ENCODE measurements around the gene FITM1. TPM values are rescaled to one million over a fixed set of nuclear protein-coding genes. Genes with fewer than 3 reads are reported as not detected.

The FITM1 gene
- polyA plus RNA-seq, 10 donors: 68.5 to 142 (median 118) TPM

DNA sequence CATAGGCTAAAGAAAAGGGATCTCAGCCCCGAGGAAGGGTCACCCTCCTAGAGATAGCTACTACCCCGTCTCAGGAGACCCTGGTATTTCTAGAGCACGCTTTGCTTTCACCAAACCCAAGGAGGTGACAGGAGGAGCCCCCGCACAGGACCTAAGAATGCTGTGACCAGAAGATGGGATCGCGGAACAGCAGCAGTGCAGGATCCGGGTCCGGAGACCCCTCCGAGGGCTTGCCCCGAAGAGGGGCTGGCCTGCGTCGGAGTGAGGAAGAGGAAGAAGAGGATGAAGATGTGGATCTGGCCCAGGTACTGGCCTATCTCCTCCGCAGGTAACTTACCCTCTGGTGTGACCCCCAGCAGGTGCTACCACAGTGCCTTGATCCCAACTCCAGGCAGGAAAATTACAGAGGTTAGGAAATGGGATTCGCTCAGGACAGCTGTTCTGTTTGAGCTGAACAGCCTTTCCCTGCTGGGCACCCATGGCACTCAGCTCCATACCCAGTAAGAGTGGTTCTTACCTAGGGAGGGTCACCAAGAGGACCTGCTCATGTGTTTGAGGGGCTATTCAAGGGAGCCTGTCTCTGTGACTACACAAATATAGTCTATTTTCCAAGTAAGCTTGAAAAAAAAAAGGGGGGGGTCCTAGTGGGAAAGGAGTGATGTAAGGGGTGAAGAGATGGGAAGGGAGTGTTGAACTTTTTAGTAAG is 14.9 kb upstream of the FITM1 start:
- no peak for DNase-seq

DNA sequence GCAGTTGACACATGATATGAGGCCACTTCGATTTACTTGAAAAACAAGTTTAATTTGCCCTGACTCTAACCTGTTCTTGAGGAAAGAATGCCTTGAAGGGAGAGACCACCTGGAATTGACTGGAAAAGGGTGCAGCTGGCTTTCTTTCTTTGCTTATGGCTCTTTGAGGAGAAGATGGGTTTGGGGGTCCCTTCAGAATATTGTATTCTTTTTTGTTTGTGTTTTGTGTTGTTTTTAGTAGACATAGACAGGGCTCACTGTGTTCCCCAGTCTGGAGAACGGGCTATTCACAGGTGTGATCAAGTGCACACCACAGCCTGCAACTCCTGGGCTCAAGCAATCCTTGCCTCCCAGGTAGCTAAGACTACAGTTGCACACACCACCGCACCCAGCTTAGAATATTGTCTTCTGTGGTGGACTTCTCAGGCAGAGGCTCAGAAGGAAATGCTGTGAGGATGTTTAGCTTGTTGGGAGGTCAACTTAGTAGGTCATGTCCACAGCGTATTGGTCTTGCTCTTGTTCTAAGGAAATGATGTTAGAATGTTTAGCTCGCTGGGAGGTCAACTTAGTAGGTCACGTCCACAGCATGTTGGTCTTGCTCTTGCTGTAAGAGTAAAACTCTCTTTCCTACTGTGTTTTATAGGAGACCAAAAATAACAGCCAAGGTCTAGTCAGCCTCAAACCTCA is 14.2 kb upstream of the FITM1 start:
- DNase-seq: no peak

DNA sequence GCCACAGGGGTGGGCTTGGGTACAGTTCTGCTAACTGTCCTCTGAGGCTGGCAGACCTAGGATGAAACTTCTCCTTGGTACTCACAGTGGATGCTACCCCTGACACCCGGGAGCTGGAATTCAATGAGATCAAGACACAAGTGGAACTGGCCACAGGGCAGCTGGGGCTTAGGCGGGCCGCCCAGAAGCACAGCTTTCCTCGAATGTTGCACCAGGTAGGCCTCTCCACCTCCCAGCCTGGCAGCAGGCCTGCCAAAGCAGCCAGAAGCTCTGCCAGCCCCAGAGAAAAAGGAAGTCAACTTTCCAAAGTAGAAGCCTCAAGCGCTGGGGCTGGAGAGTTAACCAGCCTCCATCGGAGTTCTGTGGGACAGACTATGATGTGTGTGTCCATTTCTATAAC is 13.3 kb upstream of the FITM1 start:
- no peak for DNase-seq

DNA sequence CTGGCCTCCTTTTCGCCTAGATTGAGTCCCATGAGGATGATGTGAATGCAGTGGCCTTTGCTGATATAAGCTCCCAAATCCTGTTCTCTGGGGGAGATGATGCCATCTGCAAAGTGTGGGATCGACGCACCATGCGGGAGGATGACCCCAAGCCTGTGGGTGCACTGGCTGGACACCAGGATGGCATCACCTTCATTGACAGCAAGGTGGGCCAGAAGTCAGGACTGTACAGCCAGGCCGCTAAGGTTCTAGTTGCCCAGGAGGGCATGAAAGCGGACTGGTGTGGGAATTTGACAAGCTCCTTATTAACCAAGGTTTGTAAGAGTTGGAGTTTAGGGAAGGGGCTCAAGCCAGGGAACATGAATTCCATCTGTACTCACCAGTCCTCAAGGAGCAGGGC is 10.8 kb upstream of the FITM1 start:
- no peak for DNase-seq

GRCh38 chr14:24121210-24121609 is 9.2 kb upstream of the FITM1 start:
- DNase-seq: no peak

- DNase-seq: no peak
Observed at GRCh38 chr14:24122416-24122815, 8.0 kb upstream of the FITM1 start.

GRCh38 chr14:24122898-24123297 is 7.6 kb upstream of the FITM1 start:
- DNase-seq: no peak

DNA sequence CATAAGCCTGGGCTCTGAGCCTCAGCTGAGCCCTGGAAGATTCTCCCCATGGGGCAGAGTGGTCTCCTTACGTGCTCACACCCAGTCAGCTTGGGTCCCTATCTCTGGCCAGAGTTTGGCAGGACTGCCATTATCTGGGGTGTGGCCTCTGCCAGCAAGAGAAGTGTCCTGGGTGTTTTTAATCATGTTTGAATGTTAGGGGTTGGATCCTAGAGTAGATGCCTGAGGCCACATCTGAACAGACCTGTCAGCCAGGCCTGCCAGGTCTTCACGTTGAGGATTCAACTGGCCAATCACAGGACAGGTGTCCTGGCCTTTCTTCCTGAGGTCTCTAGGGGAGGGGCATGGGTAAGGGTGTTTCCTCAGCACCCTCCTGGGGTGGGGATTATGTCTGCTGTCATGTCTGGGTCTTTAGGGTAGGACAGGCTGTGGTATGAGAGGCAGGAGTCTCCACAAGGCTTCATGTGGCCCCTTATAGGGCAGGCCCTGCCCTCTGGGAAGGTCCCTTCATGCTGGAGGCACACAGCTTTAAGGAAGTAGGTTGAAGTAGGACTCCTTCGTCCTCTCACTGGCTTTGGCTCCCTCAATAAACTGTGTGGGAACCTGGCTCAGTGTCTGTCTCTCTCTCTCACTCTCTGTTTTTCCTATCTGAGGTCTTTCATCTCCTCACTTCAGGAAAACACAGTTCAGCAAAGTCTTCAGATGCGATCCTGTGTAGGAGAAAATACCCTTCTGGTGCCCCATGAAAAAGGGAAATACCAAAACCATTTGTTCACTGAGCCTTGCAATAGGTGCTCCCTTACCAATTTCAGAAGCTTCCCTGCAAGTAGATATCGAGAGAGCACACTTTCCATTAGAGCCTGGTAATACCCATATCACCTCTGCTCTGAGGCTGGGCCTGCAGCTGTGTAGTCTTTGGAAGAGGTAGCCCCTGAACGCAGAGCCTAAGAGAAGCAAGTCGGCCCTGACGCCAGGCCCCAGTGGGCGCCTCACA is 6.7 kb upstream of the FITM1 start:
- DNase-seq: no peak

DNA sequence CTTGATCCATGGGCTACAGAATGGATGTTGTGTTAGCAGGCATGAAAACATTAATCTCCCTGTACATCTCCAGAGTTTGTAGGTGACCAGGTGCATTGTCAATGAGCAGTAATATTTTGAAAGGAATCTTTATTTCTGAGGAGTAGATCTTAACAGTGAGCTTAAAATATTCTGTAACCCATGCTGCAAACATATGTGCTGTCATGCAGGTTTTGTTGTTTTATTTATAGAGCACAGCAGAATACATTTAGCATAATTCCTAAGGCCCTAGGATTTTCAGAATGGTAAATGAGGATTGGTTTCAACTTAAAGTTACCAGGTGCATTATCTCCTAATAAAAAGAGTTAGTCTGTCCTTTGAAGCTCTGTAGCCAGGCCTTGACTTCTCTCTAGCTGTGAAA is 3.5 kb upstream of the FITM1 start:
- DNase-seq: no peak

DNA sequence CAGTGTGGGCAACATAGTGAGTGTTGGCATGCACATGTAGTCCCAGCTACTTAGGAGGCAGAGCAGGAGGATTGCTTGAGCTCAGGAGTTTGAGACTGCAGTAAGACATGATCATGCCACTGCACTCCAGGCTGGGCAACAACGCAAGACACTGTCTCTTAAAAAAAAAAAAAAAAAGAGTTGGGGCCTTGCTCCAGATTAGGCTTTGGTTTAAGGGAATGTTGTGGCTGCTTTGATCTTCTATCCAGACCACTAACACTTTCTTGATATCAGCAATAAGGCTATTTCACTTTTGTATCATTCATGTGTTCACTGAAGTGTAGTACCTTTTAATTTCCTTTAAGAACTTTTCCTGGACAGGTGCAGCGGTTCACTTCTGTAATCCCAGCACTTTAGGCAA is 2.8 kb upstream of the FITM1 start:
- DNase-seq: no peak

GRCh38 chr14:24129410-24129998 is 955 bp upstream of the FITM1 start:
- no peak for DNase-seq

DNA sequence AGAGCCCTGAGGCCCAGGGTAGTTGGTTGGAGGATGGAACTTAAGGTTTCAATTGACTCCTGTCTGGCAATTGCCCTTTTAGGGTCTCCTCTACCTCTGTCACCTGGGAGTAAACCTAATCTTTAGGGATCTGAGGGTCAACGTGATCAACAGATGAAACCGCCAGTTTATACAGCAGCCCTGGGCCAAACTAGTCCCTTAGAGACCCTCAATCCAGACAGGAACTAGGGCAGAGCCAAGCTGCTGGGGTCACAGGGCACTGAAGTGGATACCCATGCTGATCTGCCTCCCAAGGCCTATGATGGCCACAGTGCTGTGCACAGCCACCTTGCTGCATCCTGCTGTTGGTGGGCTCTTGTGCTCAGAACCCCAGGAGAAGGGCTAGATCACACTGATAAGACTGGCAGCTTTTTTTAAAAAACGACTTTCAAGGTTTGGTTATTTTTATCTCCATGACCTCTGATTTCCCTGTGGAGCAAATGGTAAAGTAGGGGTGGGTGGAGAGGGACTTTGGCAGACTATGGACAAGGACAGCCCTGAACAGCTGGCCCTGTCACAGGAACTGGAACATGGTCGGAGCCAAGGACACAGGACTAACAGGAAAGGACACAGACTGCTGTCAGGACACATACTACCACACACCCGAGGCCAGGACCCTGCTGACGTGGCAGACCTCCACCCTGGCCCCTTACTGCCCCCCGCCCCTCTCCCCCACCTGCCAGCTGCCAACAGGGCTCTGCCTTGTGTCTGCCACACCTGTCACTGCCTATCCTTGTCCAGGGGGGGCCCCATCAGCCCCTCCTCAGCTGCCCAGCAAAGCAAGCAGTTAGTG is 474 bp downstream of the FITM1 start:
- peak; percentile 74 to 79 (median 77) for DNase-seq

DNA sequence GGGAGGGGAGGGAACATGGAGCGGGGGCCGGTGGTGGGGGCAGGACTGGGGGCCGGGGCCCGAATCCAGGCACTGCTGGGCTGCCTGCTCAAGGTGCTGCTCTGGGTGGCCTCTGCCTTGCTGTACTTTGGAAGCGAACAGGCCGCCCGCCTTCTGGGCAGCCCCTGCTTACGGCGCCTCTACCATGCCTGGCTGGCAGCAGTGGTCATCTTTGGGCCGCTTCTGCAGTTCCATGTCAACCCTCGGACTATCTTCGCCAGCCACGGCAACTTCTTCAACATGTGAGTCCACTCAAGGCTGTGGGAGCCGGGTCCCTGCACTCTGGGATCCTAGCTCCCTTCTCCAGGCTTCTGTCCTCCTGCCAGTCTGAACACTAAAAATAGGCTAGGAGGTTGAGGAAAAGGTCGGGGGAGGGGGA is 1.1 kb downstream of the FITM1 start:
- DNase-seq: no peak

DNA sequence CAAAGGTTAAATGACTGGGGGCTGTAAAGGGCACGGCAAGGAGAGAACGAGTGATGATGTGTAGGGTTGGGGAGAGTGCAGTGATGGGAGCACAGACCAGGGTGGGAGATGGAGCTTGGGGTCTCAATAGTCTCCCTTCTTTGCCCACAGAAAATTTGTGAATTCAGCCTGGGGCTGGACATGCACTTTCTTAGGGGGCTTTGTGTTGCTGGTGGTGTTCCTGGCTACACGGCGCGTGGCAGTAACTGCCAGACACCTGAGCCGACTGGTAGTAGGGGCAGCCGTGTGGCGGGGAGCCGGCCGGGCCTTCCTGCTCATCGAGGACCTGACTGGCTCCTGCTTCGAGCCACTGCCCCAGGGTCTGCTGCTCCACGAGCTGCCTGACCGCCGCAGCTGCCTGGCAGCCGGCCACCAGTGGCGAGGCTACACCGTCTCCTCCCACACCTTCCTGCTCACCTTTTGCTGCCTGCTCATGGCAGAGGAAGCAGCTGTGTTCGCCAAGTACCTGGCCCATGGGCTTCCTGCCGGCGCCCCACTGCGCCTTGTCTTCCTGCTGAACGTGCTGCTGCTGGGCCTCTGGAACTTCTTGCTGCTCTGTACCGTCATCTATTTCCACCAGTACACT is 1.7 kb downstream of the FITM1 start:
- peak in 1 of 3 donors; percentile 37 for DNase-seq

DNA sequence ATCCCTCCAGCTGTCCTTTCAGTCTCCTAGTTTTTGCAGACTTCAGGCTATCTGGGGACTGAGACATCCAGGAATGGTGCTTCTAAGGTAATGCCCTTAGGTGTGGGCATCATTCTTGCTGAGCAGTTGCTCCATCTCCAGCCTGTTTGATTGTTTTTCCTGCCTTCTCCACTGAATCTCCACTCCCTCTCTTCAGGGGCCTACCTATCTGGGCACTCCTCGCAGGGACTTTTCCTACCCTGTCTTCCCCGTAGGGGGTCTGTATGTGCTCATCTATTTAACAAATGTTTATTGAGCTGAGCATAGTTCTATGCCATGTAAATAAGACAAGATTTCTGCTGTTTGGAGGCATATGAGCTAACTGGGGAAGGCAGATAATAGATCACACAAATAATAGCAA is 2.5 kb downstream of the FITM1 start:
- no peak for DNase-seq

GRCh38 chr14:24133735-24134134 is 3.3 kb downstream of the FITM1 start:
- no peak for DNase-seq

DNA sequence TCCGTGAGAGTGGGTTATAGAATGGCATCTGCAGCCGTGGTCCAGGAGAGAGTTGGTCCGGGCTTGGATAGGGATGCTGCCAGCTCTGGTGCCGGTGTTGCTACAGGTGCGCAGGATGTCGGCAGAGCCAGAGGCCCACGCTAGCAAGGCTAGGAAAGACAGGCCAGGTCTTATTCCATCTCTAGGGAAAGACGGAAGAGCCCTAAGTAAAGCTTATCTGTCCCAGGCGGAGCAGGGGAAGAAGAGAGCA is 5.0 kb downstream of the FITM1 start:
- no peak for DNase-seq

DNA sequence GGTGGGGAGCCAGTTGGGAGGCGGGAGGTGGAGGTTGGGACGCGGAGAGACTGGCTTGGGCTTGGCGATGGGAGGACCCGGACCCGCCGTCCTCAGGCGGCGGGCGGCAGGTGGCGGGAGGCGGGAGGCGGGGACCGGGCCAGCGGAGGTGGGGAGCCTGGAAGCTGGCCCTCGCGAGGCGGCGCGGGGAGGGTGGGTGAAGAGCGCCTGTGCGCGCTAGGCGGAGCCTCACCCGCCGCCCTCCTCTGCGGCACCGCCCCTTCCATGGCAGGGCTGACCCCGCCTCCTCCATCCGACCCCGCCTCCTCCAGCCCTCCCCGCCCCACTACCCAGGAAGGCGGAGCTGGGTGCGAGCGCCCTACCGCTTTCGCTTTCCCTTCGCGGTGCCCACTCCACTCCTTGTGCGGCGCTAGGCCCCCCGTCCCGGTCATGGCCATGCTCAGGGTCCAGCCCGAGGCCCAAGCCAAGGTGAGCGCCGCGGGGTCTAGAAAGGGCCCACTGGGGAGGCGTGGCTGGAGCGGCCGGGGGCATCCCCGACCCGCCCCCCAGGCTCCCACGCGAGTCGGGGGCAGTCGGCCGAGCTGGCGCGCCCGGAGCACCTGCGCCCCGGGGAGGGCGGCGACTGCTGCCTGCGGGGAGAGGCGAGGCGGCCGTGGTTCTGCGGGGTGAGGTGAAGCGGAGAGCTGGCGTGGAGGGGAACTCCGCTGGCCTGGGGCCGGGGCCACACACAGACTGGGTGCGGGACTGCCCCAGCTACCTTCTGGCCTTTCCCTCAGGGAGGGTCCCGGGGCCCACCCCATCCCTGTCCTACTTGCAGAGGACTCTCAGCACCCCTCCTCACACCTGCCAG is 5.6 kb downstream of the FITM1 start, which contains the start of gene PSME1:
Gene PSME1 (plus strand): TSS at position 361 of the 850 bp plus-strand sequence. CDS start 69 bp downstream, at position 430.
- peak; percentile 87 to 96 (median 91) for DNase-seq

- no peak for DNase-seq
Observed at GRCh38 chr14:24136684-24137528, 6.4 kb downstream of the FITM1 start.
